Upper lobe of left lung (tissue), 4 donors: Measurements from ENCODE around the gene PTPRN2.

Experiments used
- CTCF ChIP-seq, 6 experiments: fragments of 450-650 bp in 4 of 6; fragments of 200-600 bp in 2 of 6; sonication (generic) in 2 of 6; IDR thresholded peaks; one replicate each; pipeline ENCODE4 v1.5.1; 2016 to 2019; ENCODE audit warnings: antibody characterized with exemption in 6 of 6
- EP300 ChIP-seq, 4 donors: sonication (generic); formaldehyde crosslinking; IDR thresholded peaks; one replicate each; pipeline ENCODE4 v1.5.1; 2017; ENCODE audit warnings: antibody characterized with exemption in 4 of 4, control low read depth in 2 of 4
- POLR2A ChIP-seq, 4 donors: fragments of 450-650 bp; IDR thresholded peaks; one replicate each; pipeline ENCODE4 v1.5.1; 2016 to 2017; ENCODE audit warnings: antibody characterized with exemption in 4 of 4, mild to moderate bottlenecking in 2 of 4
- POLR2AphosphoS5 ChIP-seq, 2 donors: sonication (generic); formaldehyde crosslinking; IDR thresholded peaks; one replicate each; pipeline ENCODE4 v1.5.1; 2017; ENCODE audit warnings: antibody characterized with exemption in 2 of 2

- TF ChIP-seq CTCF (IDR thresholded peaks at IDR 0.05) (no peak), POLR2AphosphoS5 (IDR thresholded peaks at IDR 0.05) (no peak), POLR2A (IDR thresholded peaks at IDR 0.05) (no peak), EP300 (IDR thresholded peaks at IDR 0.05) (no peak)
These were observed 190.4 kb downstream of the PTPRN2 start for GRCh38 chr7:158396982-158397862.
